GM18526 (cell line): Measurements from ENCODE around the gene HDAC4.

ENCODE experiments used
- POLR2A ChIP-seq: IDR thresholded peaks from 3 replicates; pipeline ENCODE4 v1.6.1; 2011; ENCODE audit not compliant: insufficient read length; ENCODE audit errors: extremely low read depth

Gene HDAC4

GRCh38 chr2:239151201-239152131 lies 249.4 kb downstream of the HDAC4 start:
- TF ChIP-seq POLR2A: no peak

GRCh38 chr2:239150125-239151011 lies 250.5 kb downstream of the HDAC4 start:
- no peak for TF ChIP-seq POLR2A

GRCh38 chr2:239149501-239149900 lies 251.3 kb downstream of the HDAC4 start:
- no peak for TF ChIP-seq POLR2A

GRCh38 chr2:239148495-239149200 lies 252.2 kb downstream of the HDAC4 start:
- TF ChIP-seq POLR2A: no peak

- TF ChIP-seq POLR2A: no peak
Measured at GRCh38 chr2:239147376-239147775, 253.4 kb downstream of the HDAC4 start.

- TF ChIP-seq POLR2A: no peak
Measured at GRCh38 chr2:239146741-239147181, 254.1 kb downstream of the HDAC4 start.

- no peak for TF ChIP-seq POLR2A
Measured at GRCh38 chr2:239146011-239146641, 254.7 kb downstream of the HDAC4 start.

GRCh38 chr2:239145601-239146000 lies 255.2 kb downstream of the HDAC4 start:
- no peak for TF ChIP-seq POLR2A

- TF ChIP-seq POLR2A: no peak
Measured at GRCh38 chr2:239145106-239145505, 255.7 kb downstream of the HDAC4 start.

GRCh38 chr2:239144713-239144999 lies 256.2 kb downstream of the HDAC4 start:
- TF ChIP-seq POLR2A: no peak

GRCh38 chr2:239143858-239144712 lies 256.7 kb downstream of the HDAC4 start:
- no peak for TF ChIP-seq POLR2A

- no peak for TF ChIP-seq POLR2A
Measured at GRCh38 chr2:239142806-239143205, 258.0 kb downstream of the HDAC4 start.

GRCh38 chr2:239142296-239142695 lies 258.5 kb downstream of the HDAC4 start:
- TF ChIP-seq POLR2A: no peak
